Measurements from ENCODE around the gene GRIK3. TPM values are rescaled to one million over a fixed set of nuclear protein-coding genes. Genes with fewer than 3 reads are reported as not detected.

Gene GRIK3
- total and polyA plus RNA-seq, 4 donors, result 0.68 to 1.6 TPM; not detected in 2

GRCh38 chr1:36942148-36942547 lies 92.2 kb downstream of the GRIK3 start:
- Histone ChIP-seq H3K9me3 (ENCODE audit: control insufficient read depth, low read length) (peaks cover 1% of the 10 kb centered on the region), H3K4me1 (ENCODE audit: control insufficient read depth in 1 of 2, insufficient read depth in 2 of 2, low read length in 2 of 2) (no peaks in the 10 kb centered on the region), H3K4me3 (ENCODE audit: low read length in 2 of 2) (no peak overlapping the region), H3K27me3 (ENCODE audit: control insufficient read depth in 1 of 2, insufficient read depth in 2 of 2, low read length in 1 of 2) (no peaks in the 10 kb centered on the region), H3K36me3 (ENCODE audit: control insufficient read depth in 1 of 2, insufficient read depth in 2 of 2, low read length in 1 of 2) (no peaks in the 10 kb centered on the region), H3K27ac (ENCODE audit: low read depth in 1 of 2, low read length in 2 of 2) (no peak overlapping the region)
- no peak for ATAC-seq (ENCODE audit: low FRiP score)
- WGBS, 2 donors, result 42 to 53% methylated on average over 12 of the region's 12 CpGs
- DNase-seq, result no peak
- intact Hi-C loops (cut with DNase I), result no loop called here

DNA sequence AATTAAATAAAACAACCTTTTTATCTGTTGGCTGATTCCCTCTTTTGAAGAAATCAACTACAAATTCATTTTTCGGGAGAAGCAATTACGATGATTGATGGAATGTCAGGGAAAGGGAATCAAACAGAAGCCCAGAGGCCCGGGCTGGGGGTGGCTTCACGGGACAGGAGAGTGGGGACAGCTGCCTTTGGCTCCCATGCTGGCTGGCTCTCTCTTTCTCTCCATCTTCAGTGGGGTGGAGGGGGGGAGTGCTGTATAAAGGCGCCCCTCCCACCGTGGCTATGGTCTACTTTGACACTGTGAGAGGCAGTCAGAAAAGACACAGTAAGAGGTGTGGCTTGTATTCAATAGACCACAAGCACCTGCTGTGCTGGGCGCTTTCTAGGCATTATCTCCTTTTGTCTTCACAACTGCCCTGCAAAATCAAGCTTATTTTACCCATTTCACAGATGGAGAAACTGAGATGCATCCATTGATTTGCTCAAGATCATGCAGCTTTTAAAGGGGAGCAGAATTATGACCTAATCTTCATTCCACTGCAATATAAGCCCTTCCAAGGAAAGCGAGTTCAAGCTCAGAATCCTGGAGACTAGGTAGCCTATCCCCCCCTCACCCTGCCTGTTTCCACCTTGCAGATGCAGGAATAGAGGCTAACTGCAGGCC lies 92.9 kb downstream of the GRIK3 start:
- peaks cover 1% of the 10 kb centered on the region for H3K9me3 ChIP-seq (ENCODE audit: control insufficient read depth, low read length)
- ATAC-seq (ENCODE audit: low FRiP score), result no peak
- intact Hi-C loops (cut with DNase I), result no loop called here
- H3K4me1 ChIP-seq (ENCODE audit: control insufficient read depth in 1 of 2, insufficient read depth in 2 of 2, low read length in 2 of 2), result no peaks in the 10 kb centered on the region
- H3K27ac ChIP-seq (ENCODE audit: low read depth in 1 of 2, low read length in 2 of 2), result no peak overlapping the region
- H3K36me3 ChIP-seq (ENCODE audit: control insufficient read depth in 1 of 2, insufficient read depth in 2 of 2, low read length in 1 of 2), result no peaks in the 10 kb centered on the region
- H3K27me3 ChIP-seq (ENCODE audit: control insufficient read depth in 1 of 2, insufficient read depth in 2 of 2, low read length in 1 of 2), result no peaks in the 10 kb centered on the region
- 45 to 47% methylated on average over 8 of the region's 8 CpGs for WGBS, 2 donors
- no peak for DNase-seq
- H3K4me3 ChIP-seq (ENCODE audit: low read length in 2 of 2), result no peak overlapping the region

GRCh38 chr1:36938819-36939218 lies 95.5 kb downstream of the GRIK3 start:
- no peaks in the 10 kb centered on the region for H3K27me3 ChIP-seq (ENCODE audit: control insufficient read depth in 1 of 2, insufficient read depth in 2 of 2, low read length in 1 of 2)
- H3K4me1 ChIP-seq (ENCODE audit: control insufficient read depth in 1 of 2, insufficient read depth in 2 of 2, low read length in 2 of 2), result no peaks in the 10 kb centered on the region
- intact Hi-C loops (cut with DNase I), result no loop called here
- no peak for ATAC-seq (ENCODE audit: low FRiP score)
- peaks cover 1% of the 10 kb centered on the region for H3K9me3 ChIP-seq (ENCODE audit: control insufficient read depth, low read length)
- no peak for DNase-seq
- H3K27ac ChIP-seq (ENCODE audit: low read depth in 1 of 2, low read length in 2 of 2), result no peak overlapping the region
- 58 to 60% methylated on average over 7 of the region's 7 CpGs for WGBS, 2 donors
- no peak overlapping the region for H3K4me3 ChIP-seq (ENCODE audit: low read length in 2 of 2)
- H3K36me3 ChIP-seq (ENCODE audit: control insufficient read depth in 1 of 2, insufficient read depth in 2 of 2, low read length in 1 of 2), result no peaks in the 10 kb centered on the region

DNA sequence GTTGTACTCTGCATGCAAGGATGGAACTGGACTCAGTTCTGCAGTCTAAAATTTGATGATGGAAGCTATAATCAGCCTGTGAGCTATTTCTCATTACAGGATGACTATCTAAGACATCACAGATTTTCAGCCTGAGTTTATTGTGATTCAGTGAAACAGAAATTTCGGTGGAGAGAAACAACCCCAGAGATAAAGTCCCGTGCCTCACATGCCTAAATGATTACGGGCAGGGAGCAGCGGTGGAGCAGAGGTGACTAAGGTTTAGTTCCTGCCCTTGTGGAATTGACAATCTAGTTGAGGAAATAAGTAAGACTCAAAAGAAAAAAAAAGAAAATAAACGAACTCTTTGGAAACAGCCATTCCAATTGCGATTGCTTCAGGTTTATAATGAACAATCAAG lies 96.9 kb downstream of the GRIK3 start:
- no peaks in the 10 kb centered on the region for H3K4me1 ChIP-seq (ENCODE audit: control insufficient read depth in 1 of 2, insufficient read depth in 2 of 2, low read length in 2 of 2)
- DNase-seq, result no peak
- no peak overlapping the region for H3K27ac ChIP-seq (ENCODE audit: low read depth in 1 of 2, low read length in 2 of 2)
- H3K9me3 ChIP-seq (ENCODE audit: control insufficient read depth, low read length), result peaks cover 1% of the 10 kb centered on the region
- no peak for ATAC-seq (ENCODE audit: low FRiP score)
- no peaks in the 10 kb centered on the region for H3K27me3 ChIP-seq (ENCODE audit: control insufficient read depth in 1 of 2, insufficient read depth in 2 of 2, low read length in 1 of 2)
- H3K36me3 ChIP-seq (ENCODE audit: control insufficient read depth in 1 of 2, insufficient read depth in 2 of 2, low read length in 1 of 2), result no peaks in the 10 kb centered on the region
- no peak overlapping the region for H3K4me3 ChIP-seq (ENCODE audit: low read length in 2 of 2)
- WGBS, 2 donors, result 77 to 80% methylated on average over 6 of the region's 6 CpGs
- intact Hi-C loops (cut with DNase I), result no loop called here

- H3K9me3 ChIP-seq (ENCODE audit: control insufficient read depth, low read length), result no peaks in the 10 kb centered on the region
- WGBS, 2 donors, result 54 to 64% methylated on average over 2 of the region's 2 CpGs
- H3K4me3 ChIP-seq (ENCODE audit: low read length in 2 of 2), result no peak overlapping the region
- H3K27ac ChIP-seq (ENCODE audit: low read depth in 1 of 2, low read length in 2 of 2), result no peak overlapping the region
- H3K36me3 ChIP-seq (ENCODE audit: control insufficient read depth in 1 of 2, insufficient read depth in 2 of 2, low read length in 1 of 2), result no peaks in the 10 kb centered on the region
- intact Hi-C loops (cut with DNase I), result no loop called here
- no peaks in the 10 kb centered on the region for H3K27me3 ChIP-seq (ENCODE audit: control insufficient read depth in 1 of 2, insufficient read depth in 2 of 2, low read length in 1 of 2)
- no peak for DNase-seq
- ATAC-seq (ENCODE audit: low FRiP score), result no peak
- no peaks in the 10 kb centered on the region for H3K4me1 ChIP-seq (ENCODE audit: control insufficient read depth in 1 of 2, insufficient read depth in 2 of 2, low read length in 2 of 2)
Observed at GRCh38 chr1:36934061-36934460, 100.3 kb downstream of the GRIK3 start.

- Histone ChIP-seq H3K36me3 (ENCODE audit: control insufficient read depth in 1 of 2, insufficient read depth in 2 of 2, low read length in 1 of 2) (no peaks in the 10 kb centered on the region), H3K4me1 (ENCODE audit: control insufficient read depth in 1 of 2, insufficient read depth in 2 of 2, low read length in 2 of 2) (no peaks in the 10 kb centered on the region), H3K4me3 (ENCODE audit: low read length in 2 of 2) (no peak overlapping the region), H3K9me3 (ENCODE audit: control insufficient read depth, low read length) (peaks cover 1% of the 10 kb centered on the region), H3K27me3 (ENCODE audit: control insufficient read depth in 1 of 2, insufficient read depth in 2 of 2, low read length in 1 of 2) (no peaks in the 10 kb centered on the region), H3K27ac (ENCODE audit: low read depth in 1 of 2, low read length in 2 of 2) (no peak overlapping the region)
- WGBS, 2 donors, result 58 to 59% methylated on average over 8 of the region's 8 CpGs
- DNase-seq, result no peak
- no peak for ATAC-seq (ENCODE audit: low FRiP score)
- intact Hi-C loops (cut with DNase I), result no loop called here
Observed at GRCh38 chr1:36927826-36928225, 106.5 kb downstream of the GRIK3 start.

- H3K27ac ChIP-seq (ENCODE audit: low read depth in 1 of 2, low read length in 2 of 2), result no peak overlapping the region
- H3K9me3 ChIP-seq (ENCODE audit: control insufficient read depth, low read length), result peaks cover 1% of the 10 kb centered on the region
- DNase-seq (peak in 1 of 2 donors; percentile 55), ATAC-seq (ENCODE audit: low FRiP score) (no peak)
- no peaks in the 10 kb centered on the region for H3K4me1 ChIP-seq (ENCODE audit: control insufficient read depth in 1 of 2, insufficient read depth in 2 of 2, low read length in 2 of 2)
- H3K4me3 ChIP-seq (ENCODE audit: low read length in 2 of 2), result no peak overlapping the region
- 73 to 77% methylated on average over 7 of the region's 7 CpGs for WGBS, 2 donors
- no peaks in the 10 kb centered on the region for H3K36me3 ChIP-seq (ENCODE audit: control insufficient read depth in 1 of 2, insufficient read depth in 2 of 2, low read length in 1 of 2)
- intact Hi-C loops (cut with DNase I), result no loop called here
- H3K27me3 ChIP-seq (ENCODE audit: control insufficient read depth in 1 of 2, insufficient read depth in 2 of 2, low read length in 1 of 2), result no peaks in the 10 kb centered on the region
Observed at GRCh38 chr1:36925251-36925650, 109.1 kb downstream of the GRIK3 start.

DNA sequence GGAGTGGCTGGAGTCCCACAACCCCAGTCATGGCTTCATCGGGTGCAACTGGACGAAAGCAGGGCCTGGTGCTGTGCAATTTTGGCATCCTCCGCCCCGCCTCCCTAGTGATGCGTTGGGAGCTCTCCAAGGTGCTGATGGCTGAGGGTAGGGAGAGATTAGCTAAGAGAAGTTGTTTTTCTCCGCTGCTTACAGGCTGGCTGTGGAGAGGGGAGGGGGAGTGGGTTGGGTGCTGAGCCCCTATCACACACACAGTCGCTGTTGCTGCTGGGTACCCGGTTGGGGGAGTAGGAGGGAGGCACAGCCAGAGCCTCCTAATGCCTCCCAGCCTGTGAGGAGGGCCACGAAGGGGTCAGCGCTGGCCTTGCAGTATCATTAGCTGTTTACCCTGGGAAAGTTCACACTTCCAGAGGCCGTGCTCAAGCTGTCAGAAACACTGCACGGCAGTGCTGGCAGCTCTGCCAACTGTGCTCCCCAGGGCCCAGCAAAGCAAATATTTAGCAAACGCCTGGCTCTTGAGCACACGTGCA lies 110.0 kb downstream of the GRIK3 start:
- Histone ChIP-seq H3K4me3 (ENCODE audit: low read length in 2 of 2) (no peak overlapping the region), H3K9me3 (ENCODE audit: control insufficient read depth, low read length) (peaks cover 1% of the 10 kb centered on the region), H3K27me3 (ENCODE audit: control insufficient read depth in 1 of 2, insufficient read depth in 2 of 2, low read length in 1 of 2) (no peaks in the 10 kb centered on the region), H3K36me3 (ENCODE audit: control insufficient read depth in 1 of 2, insufficient read depth in 2 of 2, low read length in 1 of 2) (no peaks in the 10 kb centered on the region), H3K27ac (ENCODE audit: low read depth in 1 of 2, low read length in 2 of 2) (no peak overlapping the region), H3K4me1 (ENCODE audit: control insufficient read depth in 1 of 2, insufficient read depth in 2 of 2, low read length in 2 of 2) (no peaks in the 10 kb centered on the region)
- DNase-seq (peak in 1 of 2 donors; percentile 74), ATAC-seq (ENCODE audit: low FRiP score) (no peak)
- WGBS, 2 donors, result 0 to 3% methylated on average over 14 of the region's 14 CpGs
- intact Hi-C loops (cut with DNase I), result no loop called here
